ENCODE data around the gene LSAMP.
"Not testable (repeated sequence)": the region's sequence is repeated elsewhere in the genome, so short reads cannot be mapped to it uniquely, and the experiment has no call there.

Gene LSAMP

DNA sequence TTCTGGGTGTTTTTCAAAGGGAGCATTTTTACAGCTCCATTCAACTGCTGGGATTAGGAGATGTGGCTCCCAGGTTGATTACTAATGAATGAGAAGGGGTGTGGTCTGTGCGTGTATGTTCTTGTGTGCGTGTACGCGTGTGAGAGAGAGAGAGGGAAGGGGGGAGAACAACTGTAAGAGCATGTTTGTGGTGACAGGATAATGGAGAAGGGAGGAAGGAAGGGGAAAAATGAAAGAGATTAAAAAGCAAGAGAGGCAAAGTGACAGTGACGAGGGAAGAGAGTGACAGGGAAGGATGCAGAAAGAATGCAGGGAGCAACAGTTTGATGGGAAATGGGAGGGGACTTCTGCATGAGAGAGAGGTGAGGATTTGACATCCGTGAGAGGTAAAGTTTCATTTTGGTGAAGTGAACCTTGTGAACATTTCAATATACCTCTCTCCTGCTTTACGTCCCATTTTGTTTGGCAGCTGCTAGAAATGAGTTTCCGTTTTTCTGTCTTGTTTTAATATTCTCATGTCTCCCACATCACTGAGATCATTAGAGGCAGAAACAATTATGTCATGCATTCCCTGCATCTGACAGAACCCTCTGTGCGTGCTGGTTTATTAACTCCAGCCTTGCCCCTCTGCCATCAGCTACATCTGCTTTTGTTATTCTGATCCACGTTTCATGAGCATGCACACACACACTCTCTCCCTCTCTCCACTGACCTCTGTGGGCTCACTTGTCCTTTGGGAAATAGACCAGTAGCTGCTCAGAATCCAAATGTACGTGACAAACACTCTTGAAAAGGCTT lies 660.3 kb downstream of the LSAMP start:
- DNase-seq: no peak

DNA sequence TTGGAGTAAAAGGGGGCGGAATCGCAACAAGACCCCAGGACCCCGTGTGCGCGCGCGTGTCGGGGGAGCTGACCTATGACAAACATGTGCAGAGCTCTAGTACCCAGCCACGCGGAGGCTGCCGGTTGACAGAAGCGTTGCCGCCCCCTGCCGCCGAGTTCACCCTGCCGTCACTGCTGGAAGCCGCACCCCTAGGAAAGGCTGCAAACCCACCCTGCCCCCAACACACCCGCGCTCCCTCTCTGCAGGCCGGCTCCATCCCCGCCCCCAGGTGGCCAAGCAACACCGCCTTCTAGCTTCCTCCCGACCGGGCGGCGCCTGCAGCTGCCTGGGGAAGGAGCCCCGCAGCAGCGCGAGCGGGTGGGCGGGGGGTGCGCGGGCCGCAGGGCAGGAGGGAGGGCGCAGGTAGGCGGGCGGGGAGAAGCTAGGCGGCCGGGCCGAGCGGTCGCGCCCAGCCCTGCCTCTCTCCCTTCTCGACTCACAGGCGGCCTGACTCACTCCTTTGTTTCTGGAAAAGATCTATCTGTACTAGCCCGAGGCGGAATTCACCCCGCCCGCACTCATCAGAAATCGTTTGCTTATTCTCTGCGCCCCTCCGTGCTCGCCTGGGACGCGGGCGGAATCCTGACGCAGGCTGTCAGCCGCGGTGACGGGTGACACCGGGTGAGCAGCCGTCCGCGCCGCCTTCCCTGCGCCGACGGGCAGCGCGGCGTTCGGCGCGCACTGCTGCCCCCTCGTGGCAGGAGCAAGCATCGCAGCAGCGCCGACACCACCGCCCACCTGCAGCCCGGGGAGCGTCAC lies 661.1 kb downstream of the LSAMP start:
- peak; percentile 95 for DNase-seq

DNA sequence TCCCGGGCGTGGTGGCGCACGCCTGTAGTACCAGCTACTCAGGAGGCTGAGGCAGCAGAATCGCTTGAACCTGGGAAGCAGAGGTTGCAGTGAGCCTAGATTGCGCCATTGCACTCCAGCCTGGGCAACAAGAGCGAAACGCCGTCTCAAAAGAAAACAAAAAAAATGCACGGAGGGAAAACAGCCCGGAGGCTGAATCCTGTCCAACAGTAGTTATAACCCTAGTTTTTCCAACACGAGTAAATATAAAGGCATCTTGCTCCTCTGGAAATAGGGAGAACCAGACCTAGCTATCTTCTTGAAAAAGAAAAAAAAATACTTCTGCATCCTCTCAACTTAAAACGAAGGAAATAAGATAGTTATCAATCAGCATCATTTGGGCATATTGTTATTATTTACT lies 661.9 kb downstream of the LSAMP start:
- not testable (repeated sequence) for DNase-seq

DNA sequence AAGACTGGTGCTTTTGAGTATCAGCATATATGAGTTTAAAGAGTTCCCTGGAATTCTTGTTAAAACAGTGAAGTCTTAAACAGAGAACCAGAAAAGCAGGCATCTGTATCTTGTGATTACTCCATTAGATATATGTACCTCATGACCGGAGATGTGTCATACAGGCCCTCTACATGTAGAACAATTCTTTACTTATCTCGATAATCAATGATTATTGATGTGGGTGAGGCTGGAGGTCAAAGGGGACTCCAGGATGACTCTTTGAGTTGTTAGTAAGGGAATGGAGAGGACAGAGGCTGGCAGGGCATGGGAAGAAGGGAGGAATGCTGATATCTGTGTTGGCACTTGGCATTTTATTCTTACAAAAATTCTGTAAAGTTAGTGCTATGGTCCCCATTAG lies 666.3 kb downstream of the LSAMP start:
- DNase-seq: no peak

DNA sequence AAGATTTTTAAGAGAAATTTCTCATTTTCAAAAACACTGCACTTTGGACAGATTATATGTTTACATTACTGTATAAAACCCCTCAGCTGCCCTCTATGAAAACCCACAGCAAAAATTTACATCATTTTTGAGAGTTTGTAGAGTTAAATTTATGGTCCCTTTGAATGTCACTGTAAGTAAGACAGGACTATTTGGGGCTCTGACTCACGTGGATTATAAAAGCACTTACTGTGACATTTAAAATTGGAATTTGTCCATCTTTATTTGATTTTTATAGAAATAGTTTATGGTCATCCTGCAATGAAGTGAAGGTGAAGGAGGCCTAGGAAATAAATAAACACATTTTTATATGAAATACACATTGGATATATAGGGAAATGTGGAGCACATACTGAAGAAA lies 672.3 kb downstream of the LSAMP start:
- no peak for DNase-seq

DNA sequence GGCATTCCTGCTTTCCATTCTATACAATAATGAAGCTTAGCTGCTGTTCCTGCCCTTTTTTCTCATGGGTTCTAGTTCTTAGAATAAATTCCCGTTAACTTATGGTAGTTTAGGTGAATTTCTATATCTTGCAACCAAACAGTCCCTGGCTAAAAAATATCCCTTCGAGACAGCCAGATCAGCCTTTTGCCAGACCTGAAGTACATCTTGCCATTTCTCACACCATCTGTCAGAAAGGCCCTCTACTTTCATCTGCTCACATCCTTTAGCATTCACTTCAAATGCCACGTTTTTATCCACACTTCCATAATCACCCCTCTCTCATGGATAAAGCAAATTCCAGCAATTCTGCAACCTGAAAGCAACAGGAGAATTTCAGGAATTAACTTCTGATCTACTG lies 676.6 kb downstream of the LSAMP start:
- no peak for DNase-seq

GRCh38 chr3:115766587-115767482 lies 678.5 kb downstream of the LSAMP start:
- DNase-seq: no peak

DNA sequence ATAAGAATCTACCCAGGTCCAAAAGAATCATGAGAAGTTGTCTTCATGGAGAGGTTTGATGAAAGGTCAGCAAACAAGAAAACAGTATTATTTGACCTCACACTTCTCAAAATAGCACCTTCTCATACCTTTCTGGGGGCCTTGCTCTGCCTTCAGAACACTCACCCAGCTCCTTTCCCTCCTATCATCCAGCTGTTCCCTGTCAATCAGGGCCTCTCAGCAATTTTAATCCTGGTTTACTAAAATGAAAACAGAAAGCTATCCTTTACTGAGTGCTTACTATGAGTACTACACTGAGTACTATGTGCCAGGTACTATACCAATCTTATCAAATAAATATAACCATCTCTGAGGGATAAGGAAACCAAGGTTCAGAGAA lies 683.4 kb downstream of the LSAMP start:
- DNase-seq: no peak

DNA sequence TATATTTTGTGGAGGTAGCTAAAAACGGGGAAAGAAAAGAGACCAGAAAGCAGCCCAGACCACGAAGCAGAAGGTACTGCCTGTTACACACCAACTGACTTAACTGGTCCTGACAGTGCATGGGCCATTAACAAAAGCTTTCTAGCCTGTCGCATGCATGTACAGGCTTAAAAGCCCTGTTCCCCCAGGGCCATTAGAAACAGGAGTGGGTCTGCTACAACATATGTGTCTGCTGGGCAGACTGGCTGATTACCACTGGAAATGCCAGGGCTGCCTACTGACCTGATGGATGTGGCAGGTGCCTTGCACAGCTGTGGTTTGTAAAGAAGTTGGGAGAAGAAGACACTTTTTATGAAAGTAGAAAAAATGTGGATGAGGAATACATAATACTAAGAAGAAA lies 684.6 kb downstream of the LSAMP start:
- no peak for DNase-seq

DNA sequence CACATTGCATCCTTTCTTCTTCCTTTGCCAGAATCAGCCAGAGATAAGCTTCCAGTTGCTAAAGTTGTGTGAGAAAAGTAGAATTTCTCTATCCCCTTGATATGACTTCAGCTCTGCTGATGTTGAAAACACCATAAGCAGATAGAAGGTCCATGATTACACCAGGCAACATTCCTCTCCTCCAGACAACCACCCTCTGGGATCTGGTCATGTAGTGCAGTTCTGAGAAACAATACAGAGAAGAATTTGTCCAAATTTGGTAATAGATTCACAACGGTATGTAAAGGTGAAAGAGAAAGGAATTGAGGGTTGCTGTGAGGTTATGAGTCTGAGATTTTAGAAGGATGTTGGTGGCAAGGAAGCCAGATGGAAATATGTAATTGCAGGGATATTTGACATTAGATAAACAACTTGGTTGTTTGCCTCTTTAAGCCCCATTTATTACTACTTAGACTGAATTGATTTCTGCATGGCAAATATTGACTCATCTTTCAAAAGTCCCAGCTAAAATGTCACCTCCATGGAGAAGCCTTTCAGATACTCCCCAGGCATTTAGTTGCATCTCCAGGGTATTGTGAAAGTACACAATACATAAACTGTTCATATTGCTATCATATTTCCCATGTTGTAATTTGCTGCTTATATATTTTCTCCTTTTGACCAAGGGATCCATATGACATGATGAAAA lies 687.1 kb downstream of the LSAMP start:
- DNase-seq: no peak

GRCh38 chr3:115752978-115753377 lies 692.3 kb downstream of the LSAMP start:
- not testable (repeated sequence) for DNase-seq

Measured in activated CD8-positive, alpha-beta memory T cell treated with anti-CD3 and anti-CD28 coated beads for 24 hours (primary cell).